Mucosa of descending colon (tissue), 3 donors: ENCODE data around the gene MAF. TPM values are rescaled to one million over a fixed set of nuclear protein-coding genes. Genes with fewer than 3 reads are reported as not detected.

Source experiments
- ATAC-seq: fragments of 200-7000 bp; cut with Tn5 transposase; one replicate; pipeline ENCODE4 v1.9.1; 2020; ENCODE audit warnings: mild to moderate bottlenecking, moderate library complexity
- DNase-seq, 3 donors: peaks; one replicate each; pipeline ENCODE4 v3.0.0-alpha.2; 2020
- H3K36me3 ChIP-seq: fragments of 200-600 bp; one replicate; pipeline ENCODE4 v1.8.0; 2021; ENCODE audit warnings: low read depth, mild to moderate bottlenecking
- H3K4me1 ChIP-seq: fragments of 200-600 bp; one replicate; pipeline ENCODE4 v1.8.0; 2021; ENCODE audit warnings: low read depth, mild to moderate bottlenecking
- H3K4me3 ChIP-seq: fragments of 200-600 bp; one replicate; pipeline ENCODE4 v1.8.0; 2021; ENCODE audit warnings: mild to moderate bottlenecking
- H3K9me3 ChIP-seq: fragments of 200-600 bp; one replicate; pipeline ENCODE4 v1.8.0; 2021; ENCODE audit warnings: mild to moderate bottlenecking
- CTCF ChIP-seq: fragments of 200-600 bp; IDR thresholded peaks from one replicate; pipeline ENCODE4 v1.8.0; 2022; ENCODE audit warnings: antibody characterized with exemption, mild to moderate bottlenecking
- intact Hi-C, 2 donors: fragments of 100-400 bp; cut with DNase I in 1 of 2; cut with micrococcal nuclease in 1 of 2; formaldehyde crosslinking; loops; one replicate each; pipeline versions ENCODE4 v1.11.0 to v1.11.1; 2022; cut with DNase I, micrococcal nuclease
- total RNA-seq, 3 donors: library from RNA; stranded (reverse); fragmentation: NEBNext Ultra II Directional in 2 of 3; extraction: Animal tissue kit (Norgen Biotek cat#: 25700) in 2 of 3; gene quantifications; one replicate each; pipeline versions ENCODE4 v1.2.1 to v1.2.4, GENCODE V29; 2021 to 2023
- donor health status: DM: no; HTN: no; CAD: no; lungs with moderate emphysema.
- donor health status: DM: no; HTN: no; CAD: no.
- donor health status: DM: no; HTN: yes; CAD: no.

Gene MAF
- total RNA-seq, 3 donors from 2014 or later = 17.7 to 48.1 (median 25.1) TPM

GRCh38 chr16:79612207-79612606 is 11.7 kb upstream of the MAF start:
- no peak for DNase-seq
- Histone ChIP-seq H3K4me1 (no peaks in the 10 kb centered on the region), H3K4me3 (no peak overlapping the region), H3K36me3 (no peaks in the 10 kb centered on the region), H3K9me3 (no peaks in the 10 kb centered on the region)
- no peak for TF ChIP-seq CTCF
- intact Hi-C loops = no loop called here
- peak; percentile 53 for ATAC-seq

- ATAC-seq (no peak), DNase-seq (no peak)
- Histone ChIP-seq H3K4me3 (no peak overlapping the region), H3K36me3 (no peaks in the 10 kb centered on the region), H3K9me3 (no peaks in the 10 kb centered on the region), H3K4me1 (no peaks in the 10 kb centered on the region)
- TF ChIP-seq CTCF = no peak
- intact Hi-C loops = no loop called here
These were observed 10.2 kb upstream of the MAF start for GRCh38 chr16:79610771-79611170.

GRCh38 chr16:79609861-79610260 is 9.3 kb upstream of the MAF start:
- no peaks in the 10 kb centered on the region for H3K4me1 ChIP-seq
- no peaks in the 10 kb centered on the region for H3K9me3 ChIP-seq
- no peak overlapping the region for H3K4me3 ChIP-seq
- TF ChIP-seq CTCF = no peak
- ATAC-seq (no peak), DNase-seq (no peak)
- no peaks in the 10 kb centered on the region for H3K36me3 ChIP-seq
- intact Hi-C loops = loop anchor here in 1 of 2 donors (5.0 kb wide), 1 partner anchor 683 kb away; no protein-coding TSS in a partner anchor

GRCh38 chr16:79608976-79609375 is 8.4 kb upstream of the MAF start:
- no peak overlapping the region for H3K4me3 ChIP-seq
- no peaks in the 10 kb centered on the region for H3K4me1 ChIP-seq
- DNase-seq = no peak
- TF ChIP-seq CTCF = no peak
- no peak for ATAC-seq
- H3K36me3 ChIP-seq = no peaks in the 10 kb centered on the region
- no peaks in the 10 kb centered on the region for H3K9me3 ChIP-seq
- intact Hi-C loops = loop anchor here in 1 of 2 donors (5.0 kb wide), 1 partner anchor 682 kb away; no protein-coding TSS in a partner anchor

- no peaks in the 10 kb centered on the region for H3K36me3 ChIP-seq
- H3K9me3 ChIP-seq = no peaks in the 10 kb centered on the region
- ATAC-seq = peak; percentile 31
- intact Hi-C loops = loop anchor here in 1 of 2 donors (5.0 kb wide), 1 partner anchor 680 kb away; no protein-coding TSS in a partner anchor
- DNase-seq = no peak
- no peak for TF ChIP-seq CTCF
- no peaks in the 10 kb centered on the region for H3K4me1 ChIP-seq
- H3K4me3 ChIP-seq = no peak overlapping the region
These were observed 7.0 kb upstream of the MAF start for GRCh38 chr16:79607587-79607986.

- no peak overlapping the region for H3K4me3 ChIP-seq
- H3K36me3 ChIP-seq = no peaks in the 10 kb centered on the region
- ATAC-seq (no peak), DNase-seq (no peak)
- TF ChIP-seq CTCF = no peak
- intact Hi-C loops = loop anchor here in 1 of 2 donors (5.0 kb wide), 1 partner anchor 679 kb away; no protein-coding TSS in a partner anchor
- H3K4me1 ChIP-seq = peaks cover under 1% of the 10 kb centered on the region
- H3K9me3 ChIP-seq = no peaks in the 10 kb centered on the region
These were observed 5.5 kb upstream of the MAF start for GRCh38 chr16:79605999-79606398.
